ENCODE measurements around the gene PTPRZ1.

- TF ChIP-seq CTCF (conservative IDR thresholded peaks at IDR 0.05 in 1 of 2, IDR thresholded peaks at IDR 0.05 in 1 of 2; ENCODE audit: extremely low read depth in 1 of 2, insufficient read depth in 1 of 2, low read depth in 1 of 2, low read length in 2 of 2) (no peak), EZH2 (IDR thresholded peaks at IDR 0.05; ENCODE audit: borderline replicate concordance, low read length) (no peak)
Observed at GRCh38 chr7:121940918-121941317, 68.0 kb downstream of the PTPRZ1 start.

All from mammary epithelial cell (primary cell).